ENCODE measurements around the gene GRIK3.

Gene GRIK3

DNA sequence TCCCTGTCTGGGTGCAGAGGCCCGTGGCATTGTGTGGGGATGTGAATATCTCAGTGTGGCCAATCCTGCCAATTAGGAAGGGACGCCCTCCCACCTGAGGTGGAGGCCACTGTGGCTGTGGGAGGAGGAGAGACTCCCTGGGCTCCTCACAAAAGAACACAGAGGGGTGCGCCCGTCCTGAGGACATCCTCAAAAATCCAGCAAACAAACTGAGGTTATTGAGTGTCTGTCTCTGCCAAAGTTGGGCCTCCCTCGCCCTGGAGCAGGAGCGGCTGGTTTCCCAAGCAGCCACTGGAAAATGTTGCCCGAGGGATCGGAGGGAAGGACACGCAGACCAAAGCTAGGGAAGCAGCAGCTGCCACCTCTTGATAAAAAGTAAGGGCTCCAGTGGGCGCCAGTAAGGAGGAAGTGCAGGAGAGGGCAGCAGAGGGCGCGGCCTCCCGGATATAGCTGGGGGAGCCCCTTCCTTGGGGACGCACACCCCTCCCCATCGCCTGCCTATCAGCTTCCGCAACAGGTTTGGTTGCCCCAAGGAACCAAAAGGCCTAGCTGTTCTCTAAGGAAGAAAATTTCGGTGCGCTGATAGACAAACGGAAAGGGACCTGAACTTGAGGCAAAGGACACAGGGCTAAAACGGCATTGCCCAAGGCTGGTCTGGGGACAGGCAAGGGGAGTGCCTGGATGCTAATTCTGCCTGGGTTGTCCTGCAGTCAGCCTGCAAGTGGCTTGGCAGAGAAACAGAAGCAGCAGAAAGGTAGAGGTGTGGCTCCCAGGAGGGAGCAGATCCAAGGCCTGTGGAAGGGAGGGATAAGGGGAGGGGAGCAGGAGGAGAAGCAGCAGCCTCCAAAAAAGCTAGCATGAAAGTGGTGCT is 1.7 kb upstream of the GRIK3 start:
- Histone ChIP-seq H3K27me3 (ENCODE audit: insufficient read depth, poor library complexity, severe bottlenecking) (peaks cover 39% of the 10 kb centered on the region), H3K4me3 (replicated peaks; ENCODE audit: insufficient read depth, low read length) (no peak overlapping the region), H3K27ac (replicated peaks) (no peak overlapping the region)
- DNase-seq (ENCODE audit: low read depth in 1 of 2, low spot score in 1 of 2), result peak in 1 of 2 experiments; percentile 26
- TF ChIP-seq POLR2AphosphoS5 (IDR thresholded peaks at IDR 0.05; ENCODE audit: low read depth) (no peak), GABPA (IDR thresholded peaks at IDR 0.05; ENCODE audit: low read depth) (peak; percentile 41), SPI1 (IDR thresholded peaks at IDR 0.05; ENCODE audit: borderline replicate concordance, low read depth) (0 out of 2 replicates have a peak, but pooled peaks have one; percentile 47)
- TF ChIP-seq, protein P1, sequence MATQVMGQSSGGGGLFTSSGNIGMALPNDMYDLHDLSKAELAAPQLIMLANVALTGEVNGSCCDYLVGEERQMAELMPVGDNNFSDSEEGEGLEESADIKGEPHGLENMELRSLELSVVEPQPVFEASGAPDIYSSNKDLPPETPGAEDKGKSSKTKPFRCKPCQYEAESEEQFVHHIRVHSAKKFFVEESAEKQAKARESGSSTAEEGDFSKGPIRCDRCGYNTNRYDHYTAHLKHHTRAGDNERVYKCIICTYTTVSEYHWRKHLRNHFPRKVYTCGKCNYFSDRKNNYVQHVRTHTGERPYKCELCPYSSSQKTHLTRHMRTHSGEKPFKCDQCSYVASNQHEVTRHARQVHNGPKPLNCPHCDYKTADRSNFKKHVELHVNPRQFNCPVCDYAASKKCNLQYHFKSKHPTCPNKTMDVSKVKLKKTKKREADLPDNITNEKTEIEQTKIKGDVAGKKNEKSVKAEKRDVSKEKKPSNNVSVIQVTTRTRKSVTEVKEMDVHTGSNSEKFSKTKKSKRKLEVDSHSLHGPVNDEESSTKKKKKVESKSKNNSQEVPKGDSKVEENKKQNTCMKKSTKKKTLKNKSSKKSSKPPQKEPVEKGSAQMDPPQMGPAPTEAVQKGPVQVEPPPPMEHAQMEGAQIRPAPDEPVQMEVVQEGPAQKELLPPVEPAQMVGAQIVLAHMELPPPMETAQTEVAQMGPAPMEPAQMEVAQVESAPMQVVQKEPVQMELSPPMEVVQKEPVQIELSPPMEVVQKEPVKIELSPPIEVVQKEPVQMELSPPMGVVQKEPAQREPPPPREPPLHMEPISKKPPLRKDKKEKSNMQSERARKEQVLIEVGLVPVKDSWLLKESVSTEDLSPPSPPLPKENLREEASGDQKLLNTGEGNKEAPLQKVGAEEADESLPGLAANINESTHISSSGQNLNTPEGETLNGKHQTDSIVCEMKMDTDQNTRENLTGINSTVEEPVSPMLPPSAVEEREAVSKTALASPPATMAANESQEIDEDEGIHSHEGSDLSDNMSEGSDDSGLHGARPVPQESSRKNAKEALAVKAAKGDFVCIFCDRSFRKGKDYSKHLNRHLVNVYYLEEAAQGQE (IDR thresholded peaks at IDR 0.05; ENCODE audit: insufficient replicate concordance, low read depth), result no peak
- TF ChIP-seq, protein P2, sequence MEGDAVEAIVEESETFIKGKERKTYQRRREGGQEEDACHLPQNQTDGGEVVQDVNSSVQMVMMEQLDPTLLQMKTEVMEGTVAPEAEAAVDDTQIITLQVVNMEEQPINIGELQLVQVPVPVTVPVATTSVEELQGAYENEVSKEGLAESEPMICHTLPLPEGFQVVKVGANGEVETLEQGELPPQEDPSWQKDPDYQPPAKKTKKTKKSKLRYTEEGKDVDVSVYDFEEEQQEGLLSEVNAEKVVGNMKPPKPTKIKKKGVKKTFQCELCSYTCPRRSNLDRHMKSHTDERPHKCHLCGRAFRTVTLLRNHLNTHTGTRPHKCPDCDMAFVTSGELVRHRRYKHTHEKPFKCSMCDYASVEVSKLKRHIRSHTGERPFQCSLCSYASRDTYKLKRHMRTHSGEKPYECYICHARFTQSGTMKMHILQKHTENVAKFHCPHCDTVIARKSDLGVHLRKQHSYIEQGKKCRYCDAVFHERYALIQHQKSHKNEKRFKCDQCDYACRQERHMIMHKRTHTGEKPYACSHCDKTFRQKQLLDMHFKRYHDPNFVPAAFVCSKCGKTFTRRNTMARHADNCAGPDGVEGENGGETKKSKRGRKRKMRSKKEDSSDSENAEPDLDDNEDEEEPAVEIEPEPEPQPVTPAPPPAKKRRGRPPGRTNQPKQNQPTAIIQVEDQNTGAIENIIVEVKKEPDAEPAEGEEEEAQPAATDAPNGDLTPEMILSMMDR (IDR thresholded peaks at IDR 0.05; ENCODE audit: insufficient read depth, low read length), result no peak

DNA sequence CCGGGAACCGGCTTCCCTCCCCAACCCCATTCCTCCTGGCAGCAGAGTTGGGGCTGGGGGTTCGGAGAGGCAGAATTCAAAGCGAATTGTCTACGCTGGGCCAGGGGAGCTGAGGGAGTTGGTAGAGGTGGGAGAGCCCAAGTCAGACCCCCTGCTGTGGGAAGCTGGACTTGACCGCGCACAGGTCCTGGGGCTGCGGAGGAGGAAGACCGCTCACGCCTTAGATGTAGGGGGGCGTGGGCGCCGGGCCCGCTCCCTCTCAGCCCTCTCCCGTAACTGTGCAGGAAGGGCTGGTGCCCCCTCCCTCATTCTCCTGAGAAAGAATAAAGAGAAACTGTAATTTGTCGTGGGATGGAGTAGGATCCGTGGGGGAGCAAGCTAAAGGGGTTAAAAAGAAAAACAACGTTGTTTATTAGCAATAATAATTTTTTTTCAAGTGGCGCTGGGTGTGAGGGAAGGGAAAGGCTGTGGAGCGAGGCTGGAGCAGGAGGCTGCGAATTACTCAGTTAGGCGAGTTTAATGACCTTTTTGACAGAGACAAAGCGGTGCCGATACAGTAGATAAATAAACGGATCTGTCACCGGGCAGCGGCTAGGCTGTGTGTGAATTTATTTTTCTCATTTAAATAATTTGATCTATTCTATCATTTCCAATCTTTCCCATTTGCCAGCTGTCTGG is 838 bp upstream of the GRIK3 start:
- H3K27me3 ChIP-seq (ENCODE audit: insufficient read depth, poor library complexity, severe bottlenecking), result peaks cover 37% of the 10 kb centered on the region
- no peak overlapping the region for H3K27ac ChIP-seq (replicated peaks)
- TF ChIP-seq SPI1 (IDR thresholded peaks at IDR 0.05; ENCODE audit: borderline replicate concordance, low read depth), result no peak
- TF ChIP-seq POLR2AphosphoS5 (IDR thresholded peaks at IDR 0.05; ENCODE audit: low read depth), result no peak
- no peak overlapping the region for H3K4me3 ChIP-seq (replicated peaks; ENCODE audit: insufficient read depth, low read length)
- DNase-seq (ENCODE audit: low read depth in 1 of 2, low spot score in 1 of 2), result no peak

DNA sequence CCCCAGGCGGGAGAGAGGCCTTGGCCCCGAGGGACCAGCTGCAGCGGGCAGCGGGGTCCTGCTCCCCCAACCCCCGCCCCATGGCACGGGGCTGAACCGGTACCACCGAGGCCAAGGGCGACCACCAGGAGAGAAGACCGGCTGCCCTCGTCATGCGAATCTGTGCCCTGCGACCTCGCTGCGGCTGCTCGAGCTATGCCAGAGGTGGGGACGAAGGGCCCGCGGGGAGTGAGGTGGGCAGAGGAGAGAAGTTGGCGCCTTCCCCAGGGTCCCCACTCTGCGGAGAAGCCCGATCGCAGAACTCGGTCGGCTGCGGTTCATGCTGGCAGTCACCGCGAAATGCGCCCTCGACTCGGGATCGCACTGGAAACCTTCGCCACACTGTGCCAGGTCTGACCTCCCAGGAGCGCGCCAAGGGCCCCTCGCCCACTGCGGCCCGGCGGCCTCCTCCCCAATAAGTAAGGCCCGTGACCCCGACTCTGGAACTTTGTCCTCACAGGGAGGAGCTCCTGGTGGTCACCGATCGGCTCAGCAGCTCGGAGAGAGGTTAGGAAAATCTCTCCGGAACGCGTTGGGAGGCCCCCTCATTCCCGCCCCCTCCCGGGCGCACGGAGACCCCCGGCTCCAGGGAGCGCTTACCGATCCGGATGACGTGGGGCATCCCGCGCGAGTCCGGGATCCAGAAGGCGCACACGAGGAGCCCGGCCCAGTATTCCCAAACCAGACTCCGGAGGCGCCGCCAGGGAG is 787 bp downstream of the GRIK3 start:
- H3K27me3 ChIP-seq (ENCODE audit: insufficient read depth, poor library complexity, severe bottlenecking), result peaks cover 35% of the 10 kb centered on the region
- DNase-seq (ENCODE audit: low read depth in 1 of 2, low spot score in 1 of 2), result no peak
- H3K27ac ChIP-seq (replicated peaks), result no peak overlapping the region
- TF ChIP-seq SPI1 (IDR thresholded peaks at IDR 0.05; ENCODE audit: borderline replicate concordance, low read depth) (no peak), GABPA (IDR thresholded peaks at IDR 0.05; ENCODE audit: low read depth) (no peak), POLR2AphosphoS5 (IDR thresholded peaks at IDR 0.05; ENCODE audit: low read depth) (no peak)
- TF ChIP-seq, protein P2 (IDR thresholded peaks at IDR 0.05; ENCODE audit: insufficient read depth, low read length), result no peak
- TF ChIP-seq, protein P1 (IDR thresholded peaks at IDR 0.05; ENCODE audit: insufficient replicate concordance, low read depth), result no peak
- H3K4me3 ChIP-seq (replicated peaks; ENCODE audit: insufficient read depth, low read length), result no peak overlapping the region
